Vagina (tissue), 2 donors: ENCODE data around the gene EIF4G2. TPM values are rescaled to one million over a fixed set of nuclear protein-coding genes. Genes with fewer than 3 reads are reported as not detected.
A peak's percentile ranks its signal among the peaks of the same experiment; 100 is the strongest.

Experiments
- DNase-seq, 2 donors: peaks; one replicate each; pipeline ENCODE4 v3.0.0-alpha.2; 2017; ENCODE audit errors: extremely low spot score in 2 of 2
- H3K27ac ChIP-seq: fragments of 200-600 bp; sonication (generic); one replicate; pipeline ENCODE4 v1.5.1; 2019
- H3K27me3 ChIP-seq: fragments of 200-600 bp; sonication (generic); one replicate; pipeline ENCODE4 v1.5.1; 2019
- H3K36me3 ChIP-seq, 2 donors: fragments of 200-600 bp; sonication (generic); one replicate each; pipeline ENCODE4 v1.5.1; 2017 to 2019
- H3K4me1 ChIP-seq: fragments of 200-600 bp; sonication (generic); one replicate; pipeline ENCODE4 v1.5.1; 2019
- H3K4me3 ChIP-seq, 2 donors: fragments of 200-600 bp; sonication (generic); 1 replicate in 1 of 2; 2 replicates in 1 of 2; pipeline ENCODE4 v1.5.1; 2016 to 2019
- H3K9me3 ChIP-seq: fragments of 200-600 bp; sonication (generic); one replicate; pipeline ENCODE4 v1.5.1; 2019
- CTCF ChIP-seq, 3 experiments: fragments of 450-650 bp in 2 of 3; fragments of 200-600 bp in 1 of 3; sonication (generic) in 1 of 3; IDR thresholded peaks; one replicate each; pipeline ENCODE4 v1.5.1; 2017 to 2019; ENCODE audit warnings: antibody characterized with exemption in 3 of 3, mild to moderate bottlenecking in 2 of 3, moderate library complexity in 2 of 3
- POLR2A ChIP-seq, 2 donors: fragments of 450-650 bp; IDR thresholded peaks; one replicate each; pipeline ENCODE4 v1.6.1; 2017; ENCODE audit warnings: antibody characterized with exemption in 2 of 2, mild to moderate bottlenecking in 2 of 2, moderate library complexity in 2 of 2
- POLR2AphosphoS5 ChIP-seq, 2 donors: sonication (generic); formaldehyde crosslinking; IDR thresholded peaks; one replicate each; pipeline ENCODE4 v1.9.0; 2017; ENCODE audit warnings: antibody characterized with exemption in 2 of 2, mild to moderate bottlenecking in 2 of 2, low read depth in 1 of 2; ENCODE audit not compliant: insufficient read depth in 1 of 2
- intact Hi-C: fragments of 100-400 bp; cut with DNase I; formaldehyde crosslinking; loops from one replicate; pipeline ENCODE4 v1.15.1; 2023
- total RNA-seq: library from RNA; depleted of rRNA; stranded (reverse); fragments of >200 nt; gene quantifications from one replicate; pipeline ENCODE4 v1.2.3, GENCODE V29; 2016

The EIF4G2 gene
- total RNA-seq, 1 donor from 2014 or later = 368 TPM

DNA sequence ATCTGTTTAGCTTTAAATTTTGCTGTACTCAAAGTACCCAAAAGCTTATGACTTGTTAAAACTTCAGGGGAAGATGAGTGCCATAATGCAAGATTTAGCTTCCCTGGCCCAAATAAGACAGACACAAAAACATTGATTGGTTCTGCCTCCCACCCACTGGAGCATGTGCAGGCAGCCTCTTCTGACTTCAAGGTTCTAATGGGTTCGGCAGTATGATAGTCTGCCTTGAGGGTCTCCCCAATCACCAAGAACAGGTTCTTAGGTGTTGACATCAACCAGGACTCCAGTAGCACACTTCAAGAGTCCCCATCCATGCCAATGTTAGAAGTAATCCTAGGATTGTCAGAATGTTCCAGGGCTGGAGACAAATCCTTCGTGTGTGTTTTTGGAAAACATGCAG, 12.5 kb downstream of the EIF4G2 start:
- TF ChIP-seq CTCF (IDR thresholded peaks at IDR 0.05) (no peak), POLR2AphosphoS5 (IDR thresholded peaks at IDR 0.05; ENCODE audit: insufficient read depth in 1 of 2, low read depth in 1 of 2) (no peak), POLR2A (IDR thresholded peaks at IDR 0.05) (no peak)
- H3K27me3 ChIP-seq = no peaks in the 10 kb centered on the region
- intact Hi-C loops = loop anchor here (10.0 kb wide), 1 partner anchor 989 kb away; no protein-coding TSS in a partner anchor
- peaks cover 7 to 51% of the 10 kb centered on the region in 2 donors for H3K36me3 ChIP-seq
- H3K9me3 ChIP-seq = no peaks in the 10 kb centered on the region
- H3K27ac ChIP-seq = no peak overlapping the region
- DNase-seq = no peak
- peaks cover 10% of the 10 kb centered on the region for H3K4me1 ChIP-seq
- no peak overlapping the region for H3K4me3 ChIP-seq

DNA sequence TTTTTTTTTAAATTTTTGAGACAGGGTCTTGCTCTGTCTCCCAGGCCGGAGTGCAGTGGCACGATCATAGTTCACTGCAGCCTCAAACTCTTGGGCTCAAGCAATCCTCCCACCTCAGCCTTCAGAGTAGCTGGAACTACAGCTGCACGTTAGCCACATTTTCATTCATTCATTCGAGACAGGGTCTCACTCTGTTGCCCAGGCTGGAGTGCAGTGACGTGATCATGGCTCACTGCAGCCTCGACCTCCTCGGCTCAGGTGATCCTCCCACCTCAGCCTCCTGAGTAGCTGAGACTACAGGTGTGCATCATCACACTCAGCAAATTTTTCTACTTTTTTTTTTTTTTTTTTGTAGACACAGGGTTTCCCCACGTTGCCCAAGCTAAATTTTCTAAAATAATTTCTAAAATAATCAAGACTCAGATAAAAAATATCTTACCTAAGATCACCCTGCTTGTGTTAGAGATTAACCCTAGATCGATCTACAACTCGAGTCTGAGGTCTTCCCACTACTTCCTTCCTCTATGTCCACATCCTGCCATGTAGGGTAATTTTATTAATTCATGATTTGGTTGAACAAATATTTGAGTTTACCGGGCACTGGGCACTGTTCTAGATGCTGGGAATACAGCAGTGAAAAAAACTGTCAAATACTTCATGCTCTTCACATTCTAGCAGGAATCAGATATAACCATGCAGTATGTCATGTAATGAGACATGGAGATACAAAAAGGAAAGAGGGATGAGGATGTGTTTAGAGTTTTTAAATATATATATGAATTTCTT, 15.1 kb downstream of the EIF4G2 start:
- H3K4me1 ChIP-seq = peaks cover 10% of the 10 kb centered on the region
- intact Hi-C loops = loop anchor here (5.0 to 10.0 kb wide), 2 partner anchors 229 to 991 kb away; no protein-coding TSS in a partner anchor
- no peaks in the 10 kb centered on the region for H3K9me3 ChIP-seq
- H3K27ac ChIP-seq = no peak overlapping the region
- peaks cover 0 to 26% of the 10 kb centered on the region in 2 donors for H3K36me3 ChIP-seq
- H3K4me3 ChIP-seq = no peak overlapping the region
- TF ChIP-seq POLR2AphosphoS5 (IDR thresholded peaks at IDR 0.05; ENCODE audit: insufficient read depth in 1 of 2, low read depth in 1 of 2) (no peak), POLR2A (IDR thresholded peaks at IDR 0.05) (no peak), CTCF (IDR thresholded peaks at IDR 0.05) (no peak)
- DNase-seq = no peak
- no peaks in the 10 kb centered on the region for H3K27me3 ChIP-seq

DNA sequence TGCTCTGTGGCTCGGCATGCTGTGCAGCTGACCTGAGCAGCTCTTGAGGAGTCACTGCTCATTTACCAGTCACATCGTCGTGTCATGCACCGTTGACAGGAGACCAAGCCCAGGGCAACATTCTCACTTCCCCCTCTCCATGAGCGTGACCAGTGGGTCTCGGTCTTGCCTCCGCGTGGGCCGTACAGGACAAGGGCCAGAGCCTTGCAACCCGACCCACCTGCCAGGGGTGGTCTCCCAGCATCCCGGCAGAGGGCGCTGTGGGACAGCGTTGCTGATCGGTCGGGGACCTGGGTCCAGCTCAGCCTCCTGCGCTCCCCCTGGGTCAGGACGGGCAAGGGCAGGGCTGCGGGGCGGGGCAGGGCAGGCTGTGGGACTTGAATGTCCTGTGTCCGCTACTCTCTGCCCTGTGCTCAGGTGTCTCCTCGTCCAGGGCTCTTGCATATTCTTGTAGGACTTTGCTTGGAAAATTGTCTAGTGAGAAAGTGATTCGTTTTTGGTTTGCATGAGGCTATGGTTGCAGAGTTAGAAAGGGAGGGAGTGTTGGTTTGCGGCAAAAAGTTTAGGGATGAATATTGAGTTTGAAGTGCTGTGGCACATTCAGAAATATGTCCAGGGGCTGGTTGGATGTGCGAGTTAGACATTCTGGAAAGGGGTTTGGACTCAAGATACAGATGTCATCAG, 16.2 kb downstream of the EIF4G2 start:
- TF ChIP-seq CTCF (IDR thresholded peaks at IDR 0.05) (peak; percentile 74 to 89 (median 89)), POLR2A (IDR thresholded peaks at IDR 0.05) (no peak)
- no peak overlapping the region for H3K4me3 ChIP-seq
- H3K27me3 ChIP-seq = no peaks in the 10 kb centered on the region
- no peak overlapping the region for H3K27ac ChIP-seq
- no peaks in the 10 kb centered on the region for H3K9me3 ChIP-seq
- DNase-seq = no peak
- peaks cover 10% of the 10 kb centered on the region for H3K4me1 ChIP-seq
- intact Hi-C loops = loop anchor here (5.0 to 10.0 kb wide), 2 partner anchors 230 to 992 kb away; no protein-coding TSS in a partner anchor
- H3K36me3 ChIP-seq = peaks cover 0 to 14% of the 10 kb centered on the region in 2 donors

GRCh38 chr11:10786451-10786850, 22.3 kb downstream of the EIF4G2 start:
- Histone ChIP-seq H3K4me3 (no peak overlapping the region), H3K4me1 (no peaks in the 10 kb centered on the region), H3K27me3 (no peaks in the 10 kb centered on the region), H3K27ac (no peak overlapping the region), H3K9me3 (no peaks in the 10 kb centered on the region), H3K36me3 (no peaks in the 10 kb centered on the region)
- no peak for DNase-seq
- TF ChIP-seq CTCF (IDR thresholded peaks at IDR 0.05) (no peak), POLR2AphosphoS5 (IDR thresholded peaks at IDR 0.05; ENCODE audit: insufficient read depth in 1 of 2, low read depth in 1 of 2) (no peak), POLR2A (IDR thresholded peaks at IDR 0.05) (no peak)
- intact Hi-C loops = no loop called here

GRCh38 chr11:10785146-10785474, 23.6 kb downstream of the EIF4G2 start:
- no peaks in the 10 kb centered on the region for H3K4me1 ChIP-seq
- no peaks in the 10 kb centered on the region for H3K27me3 ChIP-seq
- H3K4me3 ChIP-seq = no peak overlapping the region
- intact Hi-C loops = no loop called here
- H3K36me3 ChIP-seq = no peaks in the 10 kb centered on the region
- no peak overlapping the region for H3K27ac ChIP-seq
- DNase-seq = no peak
- H3K9me3 ChIP-seq = no peaks in the 10 kb centered on the region
- no peak for TF ChIP-seq CTCF (IDR thresholded peaks at IDR 0.05)
- TF ChIP-seq POLR2A (IDR thresholded peaks at IDR 0.05) = no peak
- no peak for TF ChIP-seq POLR2AphosphoS5 (IDR thresholded peaks at IDR 0.05; ENCODE audit: insufficient read depth in 1 of 2, low read depth in 1 of 2)
